NOMO-1 treated with dmso at 0.1 percent for 144 hours (cell line): ENCODE measurements around the gene NACC1.
A peak's percentile ranks its signal among the peaks of the same experiment; 100 is the strongest.

Source experiments
- DNase-seq: peaks from one replicate; lab custom pipeline; 2025; ENCODE audit not compliant: unreplicated experiment; lab: John Stamatoyannopoulos, UW

Gene NACC1

DNA sequence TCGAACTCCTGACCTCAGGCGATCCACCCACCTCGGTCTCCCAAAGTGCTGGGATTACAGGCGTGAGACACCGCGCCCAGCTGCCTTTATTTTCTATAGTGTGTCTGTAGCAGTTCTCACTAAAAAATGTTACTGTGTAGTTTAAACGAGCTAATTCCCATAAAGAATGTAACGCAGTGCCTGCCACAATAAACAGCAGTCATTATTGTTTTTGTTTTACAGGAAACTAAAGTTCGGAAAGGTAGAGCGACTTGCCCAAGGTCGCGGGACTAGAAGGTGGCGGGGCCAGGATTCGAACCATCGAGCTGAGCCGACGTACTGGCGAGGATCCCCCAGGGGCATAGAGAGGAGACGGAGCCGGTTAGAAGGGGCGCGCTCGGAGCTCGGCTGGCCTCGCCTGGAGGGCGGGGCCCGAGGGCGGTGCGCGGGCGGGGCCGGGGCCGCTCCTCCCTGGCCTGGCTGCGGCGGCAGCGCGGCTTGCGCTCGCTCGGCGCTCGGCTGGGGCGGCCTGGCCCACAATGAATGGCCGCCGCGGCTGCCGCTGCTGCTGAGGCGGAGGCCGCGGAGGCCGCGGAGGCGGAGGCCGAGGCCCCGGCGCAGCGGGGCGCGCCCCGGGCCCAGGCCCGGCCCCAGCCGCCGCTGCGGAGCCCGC is at the start of gene NACC1:
Gene NACC1 (plus strand): TSS at position 493 of the 652 bp plus-strand sequence. CDS start 16,944 bp downstream, outside the sequence.
- peak; percentile 88 for DNase-seq

DNA sequence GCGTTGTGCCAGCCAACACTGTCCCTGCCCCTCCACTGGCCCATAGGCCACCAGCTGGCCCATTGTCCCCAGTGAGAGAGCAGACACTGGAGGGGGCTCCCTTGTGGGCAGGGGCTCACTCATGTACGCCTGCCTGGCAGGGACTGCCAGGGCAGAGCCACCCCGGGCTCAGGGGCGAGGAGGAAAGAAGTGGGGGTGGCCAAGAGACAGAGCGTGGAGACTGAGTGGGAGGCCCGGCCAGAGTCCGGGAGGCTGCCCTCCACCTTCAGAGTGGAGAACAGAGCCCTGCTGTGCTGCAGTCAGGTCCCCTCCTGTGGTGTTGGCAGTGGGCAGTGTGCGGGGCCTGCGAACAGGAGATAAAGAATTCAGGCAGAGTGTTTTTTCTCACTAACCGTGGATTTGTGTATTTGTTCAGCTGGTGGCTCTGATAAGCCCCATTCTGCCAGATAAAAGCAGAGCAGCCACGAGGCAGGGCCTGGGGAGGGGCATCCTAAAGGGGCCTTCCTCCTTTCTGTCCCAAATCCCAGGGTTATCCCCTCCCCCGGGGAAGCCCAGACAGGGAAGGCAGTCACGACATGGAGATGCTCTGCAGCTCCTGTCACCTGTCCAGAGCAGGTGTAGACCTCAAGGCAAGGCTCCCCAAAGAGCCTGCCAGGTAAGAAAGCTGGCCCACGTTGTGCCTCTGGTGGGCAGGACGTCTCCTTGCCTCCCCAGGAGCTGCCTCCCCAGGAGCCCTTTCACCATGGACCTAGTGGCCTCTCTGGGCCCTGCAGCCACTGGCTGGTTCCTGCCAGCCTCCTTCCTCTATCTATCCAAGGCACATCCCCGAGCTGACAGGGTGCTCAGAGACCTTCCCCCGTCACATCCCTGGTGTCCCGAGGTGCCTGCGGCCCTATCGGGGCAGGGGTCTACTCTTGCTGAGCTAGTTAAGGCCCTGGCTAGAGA is 48.4 kb upstream of the NACC1 start:
- no peak for DNase-seq

DNA sequence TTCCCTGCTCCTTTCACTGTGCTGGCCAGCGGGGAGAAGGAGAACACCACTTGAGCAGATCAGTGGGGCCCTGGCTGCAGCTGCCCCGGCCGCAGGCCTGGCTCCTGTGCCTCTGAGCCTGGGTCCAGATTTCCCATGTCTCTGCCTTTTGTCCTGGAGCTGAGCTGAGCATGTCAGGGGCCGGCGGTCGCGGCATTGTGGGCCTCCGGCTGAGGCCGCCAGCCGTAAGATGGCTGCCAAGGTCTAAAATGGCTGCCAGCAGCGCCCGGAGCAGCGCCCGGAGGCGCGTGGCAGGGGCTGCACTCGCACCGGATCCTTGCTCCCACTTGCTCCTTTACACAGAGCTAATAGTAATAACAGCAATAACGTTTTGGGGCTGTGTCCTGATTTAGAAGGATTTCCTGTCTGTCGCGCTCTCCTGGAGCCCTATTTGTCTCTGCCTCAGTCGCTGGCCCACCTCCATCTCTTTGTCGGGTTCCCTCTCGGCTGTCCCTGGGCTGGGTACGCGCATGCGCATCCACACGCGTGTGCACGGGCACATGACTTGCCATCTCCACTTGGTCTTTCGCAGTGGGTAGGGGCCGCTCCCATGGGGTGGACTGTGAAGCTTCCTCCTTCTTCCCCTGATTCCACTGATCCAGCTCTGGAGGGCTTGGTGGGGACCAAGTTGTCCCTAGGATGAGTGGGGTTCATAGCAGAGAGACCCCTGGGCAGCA is 47.5 kb upstream of the NACC1 start:
- no peak for DNase-seq

DNA sequence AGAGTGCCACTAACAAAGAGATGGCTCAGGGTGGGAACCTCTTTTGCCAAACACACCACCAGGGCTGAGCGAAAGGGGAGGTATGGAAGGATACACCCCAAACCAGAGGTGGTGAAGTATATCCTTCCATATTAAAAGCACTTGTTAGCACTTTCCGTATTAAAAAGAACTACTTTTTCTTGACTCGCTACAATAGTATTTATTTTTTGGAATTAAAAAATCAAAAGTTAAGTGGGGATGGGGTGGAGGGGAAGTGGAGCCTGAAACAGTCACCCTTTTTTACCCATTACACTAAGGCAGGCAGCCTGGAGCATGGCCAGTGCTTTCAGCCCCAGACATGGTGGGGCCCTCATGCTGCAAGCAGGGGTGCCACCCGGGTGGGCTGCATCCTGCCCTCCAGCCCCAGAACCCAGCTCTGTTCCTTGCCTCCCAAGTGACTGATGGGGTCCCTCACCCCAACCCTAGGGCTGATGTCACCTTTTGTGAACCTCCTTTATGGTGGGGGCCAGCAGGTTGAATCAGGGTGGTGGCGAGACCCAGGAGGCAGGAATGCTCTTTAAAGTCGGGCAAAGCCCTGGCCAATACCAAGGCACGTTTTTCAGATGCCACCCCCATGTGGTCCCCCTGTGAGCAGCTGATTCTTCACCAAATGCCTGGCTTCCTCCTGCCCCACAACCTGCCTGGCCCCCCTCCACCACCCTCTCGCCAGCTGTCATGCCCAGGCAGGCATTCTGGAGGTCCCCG is 46.4 kb upstream of the NACC1 start:
- DNase-seq, result no peak

DNA sequence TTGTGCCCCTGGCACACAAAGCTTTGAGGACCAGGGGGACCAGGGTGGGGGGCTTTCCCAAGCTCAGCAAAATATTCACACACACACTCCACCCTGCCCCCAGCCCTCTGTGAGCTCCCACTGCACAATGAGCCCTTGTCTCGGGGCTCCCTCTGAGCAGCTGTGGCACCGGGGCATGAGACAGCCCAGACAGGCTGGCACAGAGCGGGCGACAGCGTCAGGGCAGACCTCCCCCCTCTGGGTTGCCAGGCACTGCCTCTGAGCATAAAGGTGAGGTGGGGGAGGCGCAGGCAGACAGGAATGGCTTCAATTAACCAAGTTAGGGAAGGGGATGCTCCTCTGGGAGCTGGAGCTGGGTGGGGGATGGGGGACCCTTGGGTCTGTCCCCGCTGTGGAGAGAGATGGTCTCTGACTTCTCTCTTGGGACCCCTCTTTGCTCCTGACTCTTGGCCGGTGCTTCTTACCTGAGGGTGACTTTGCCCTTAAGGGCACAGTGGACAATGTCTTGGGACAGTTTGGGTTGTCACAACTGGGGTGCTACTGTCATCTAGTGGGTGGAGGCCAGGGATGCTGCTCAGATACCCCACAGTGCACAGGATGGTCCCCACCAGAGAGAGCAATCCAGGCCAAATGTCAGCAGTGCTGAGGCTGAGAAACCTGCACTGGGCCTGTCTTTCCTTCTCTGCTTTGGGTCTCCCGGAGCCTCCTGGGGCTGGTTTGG is 45.7 kb upstream of the NACC1 start:
- no peak for DNase-seq

DNA sequence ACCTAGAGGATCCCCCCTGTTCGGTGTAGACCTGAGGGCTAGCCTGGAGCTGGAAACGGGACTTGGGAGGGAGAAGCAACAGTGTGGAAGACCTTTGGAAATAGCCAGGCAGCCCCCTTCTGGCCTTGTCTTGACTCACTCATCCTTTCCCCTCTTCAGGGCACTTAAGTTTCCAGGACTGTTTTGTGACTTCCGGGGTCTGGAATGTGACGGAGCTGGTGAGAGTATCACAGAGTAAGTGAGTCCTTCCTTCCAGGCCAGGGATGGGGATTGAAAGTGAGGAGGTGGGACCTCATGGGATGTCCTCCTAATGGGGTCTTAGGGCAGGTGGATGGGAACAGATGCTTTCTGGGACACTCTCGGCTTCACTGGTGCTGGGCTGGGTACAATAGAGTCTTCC is 44.8 kb upstream of the NACC1 start:
- no peak for DNase-seq

DNA sequence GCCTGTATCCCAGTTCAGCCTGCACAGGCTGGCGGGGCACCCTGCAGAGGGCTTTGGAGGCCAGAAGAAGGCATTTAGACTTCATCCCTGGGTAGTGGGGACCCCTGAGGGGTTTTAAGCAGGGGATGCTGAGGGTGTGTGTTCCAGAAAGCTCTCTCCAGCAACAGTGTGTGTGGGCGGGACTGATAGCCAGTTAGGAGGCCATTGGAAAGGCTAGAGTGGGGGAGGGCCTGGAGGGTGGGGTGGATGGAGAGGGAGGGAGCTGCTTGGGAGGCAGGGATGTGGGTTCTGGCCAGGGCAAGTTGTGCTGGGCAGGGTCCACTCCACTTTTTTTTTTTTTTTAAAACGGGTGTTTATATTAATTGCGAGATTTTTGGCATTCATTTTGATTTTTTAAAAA is 43.7 kb upstream of the NACC1 start:
- no peak for DNase-seq

DNA sequence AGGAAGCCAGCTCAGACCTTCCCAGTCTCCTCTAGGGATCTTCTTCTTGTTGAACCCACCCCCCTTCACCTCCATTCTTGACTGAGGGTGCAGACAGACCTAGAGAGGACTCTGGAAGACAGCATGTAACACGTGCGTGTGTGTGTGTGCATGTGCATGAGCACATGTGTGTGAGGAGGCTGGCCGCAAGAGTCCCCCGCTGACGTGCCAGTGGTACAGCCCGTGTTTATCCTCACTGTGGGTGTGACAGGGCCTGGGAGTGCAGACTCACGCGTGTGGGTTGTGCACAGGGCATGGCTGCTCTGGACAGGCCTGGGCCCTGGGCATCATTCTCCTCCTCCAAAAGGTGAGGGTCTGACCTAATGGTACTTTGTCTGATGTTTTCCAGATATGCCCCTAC is 41.7 kb upstream of the NACC1 start:
- no peak for DNase-seq

DNA sequence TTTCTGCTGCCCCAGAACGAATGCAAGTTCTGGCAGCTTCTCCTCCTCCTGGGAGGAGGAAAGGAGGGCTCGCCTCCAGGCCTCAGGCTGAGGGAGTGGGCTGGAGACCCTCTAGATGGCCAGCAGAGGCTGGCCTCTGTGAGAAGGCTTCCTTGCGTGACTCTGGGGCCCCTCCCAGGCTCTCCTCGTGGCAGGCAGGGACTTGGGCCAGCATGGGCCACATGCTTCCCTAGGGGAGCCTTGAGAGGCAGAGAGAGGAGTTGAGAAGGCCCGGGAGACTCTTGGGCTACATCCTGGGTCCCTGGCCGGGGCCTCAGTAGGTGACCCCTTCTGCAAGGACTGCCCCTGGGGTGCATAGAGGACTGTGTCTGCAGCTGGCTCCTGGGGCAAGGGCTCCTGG is 41.3 kb upstream of the NACC1 start:
- DNase-seq, result no peak

DNA sequence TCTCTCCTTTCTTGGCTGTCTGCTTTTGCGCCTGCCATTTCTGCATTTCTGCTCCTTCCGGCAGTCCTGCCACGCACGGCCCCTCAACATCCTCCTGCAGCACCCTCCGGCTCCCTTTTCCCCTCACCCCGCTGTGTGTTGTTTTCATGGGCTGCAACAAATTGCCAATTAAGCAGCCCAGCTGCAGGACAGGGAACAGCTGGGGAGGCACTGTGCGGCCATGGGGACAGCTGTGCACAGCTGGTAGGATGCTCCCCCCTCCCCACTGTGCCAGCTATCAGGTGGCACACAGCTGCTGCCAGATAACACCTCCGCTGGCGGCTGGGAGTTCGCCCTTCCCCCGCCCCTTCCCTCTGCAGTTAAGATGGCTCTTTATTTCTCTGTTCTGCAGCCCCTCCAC is 40.8 kb upstream of the NACC1 start:
- DNase-seq, result no peak

DNA sequence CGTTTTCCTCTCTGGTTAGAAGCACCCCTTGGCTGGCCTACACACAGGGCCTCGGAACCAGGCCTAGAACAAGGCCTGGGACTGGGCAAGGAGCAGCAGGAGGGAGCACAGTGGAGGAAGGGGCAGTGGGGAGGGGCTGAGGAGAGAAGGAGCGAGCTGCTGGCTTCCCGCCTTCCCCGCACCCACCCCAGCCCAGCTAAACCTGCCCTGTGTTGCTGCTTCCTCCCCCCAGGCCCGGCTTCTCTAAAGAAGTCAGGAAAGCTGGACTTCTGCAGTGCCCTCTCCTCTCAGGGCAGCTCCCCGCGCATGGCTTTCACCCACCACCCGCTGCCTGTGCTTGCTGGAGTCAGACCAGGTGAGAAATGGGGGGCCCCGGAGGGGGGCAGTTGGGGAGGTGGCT is 39.7 kb upstream of the NACC1 start:
- DNase-seq, result no peak

DNA sequence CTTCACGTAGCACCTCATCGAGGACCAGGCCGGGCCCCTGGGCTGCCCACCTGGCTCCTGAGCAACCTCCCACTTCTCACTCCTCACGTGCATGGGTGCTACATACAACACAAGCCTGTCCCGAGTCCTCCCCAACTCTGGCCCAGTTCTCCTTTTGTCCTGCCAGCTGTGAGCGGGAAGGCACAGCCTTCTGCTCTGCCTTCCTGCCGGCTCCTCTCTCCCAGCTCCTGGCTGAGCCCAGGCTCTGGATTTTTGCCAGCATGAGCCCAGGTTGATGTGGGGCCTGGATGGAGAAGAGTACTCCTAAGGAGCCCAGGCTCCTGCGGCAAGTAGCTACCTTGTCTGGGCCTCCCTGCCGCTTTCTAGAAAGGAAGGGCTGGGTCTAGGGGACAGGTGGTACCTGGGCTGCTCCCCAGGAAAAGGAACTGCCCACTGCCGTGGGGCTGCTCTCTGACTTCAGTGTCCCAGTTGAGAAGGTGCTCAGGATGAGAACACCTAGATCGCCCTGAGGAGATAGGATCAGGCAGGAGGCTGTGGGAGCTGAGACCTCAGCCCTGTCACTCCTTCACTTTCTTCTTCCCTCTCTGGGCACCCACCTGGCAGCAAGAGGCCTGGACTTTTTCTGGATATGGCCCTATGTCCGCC is 39.0 kb upstream of the NACC1 start:
- no peak for DNase-seq

DNA sequence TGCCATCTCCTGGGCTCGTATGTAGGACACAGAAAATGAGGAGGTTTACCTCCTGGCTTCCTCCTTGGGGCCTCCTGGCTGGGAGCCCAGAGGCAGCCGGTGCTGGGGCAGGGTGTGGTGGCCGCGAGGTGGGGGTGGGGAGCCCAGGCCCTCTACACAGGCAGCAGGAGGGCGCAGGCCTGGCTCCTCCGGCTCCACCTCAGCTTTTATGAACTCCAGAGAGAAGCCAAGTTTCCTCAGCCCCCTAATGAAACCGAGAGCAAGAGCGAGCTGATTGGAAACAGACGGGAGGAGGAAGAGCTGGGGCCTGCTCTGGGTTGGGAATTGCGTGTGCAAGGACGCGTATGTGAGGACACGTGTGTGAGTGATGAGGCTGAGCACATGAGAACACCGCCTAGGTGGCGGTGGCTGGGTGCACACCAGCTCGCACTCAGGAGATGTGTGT is 38.5 kb upstream of the NACC1 start:
- DNase-seq, result no peak

DNA sequence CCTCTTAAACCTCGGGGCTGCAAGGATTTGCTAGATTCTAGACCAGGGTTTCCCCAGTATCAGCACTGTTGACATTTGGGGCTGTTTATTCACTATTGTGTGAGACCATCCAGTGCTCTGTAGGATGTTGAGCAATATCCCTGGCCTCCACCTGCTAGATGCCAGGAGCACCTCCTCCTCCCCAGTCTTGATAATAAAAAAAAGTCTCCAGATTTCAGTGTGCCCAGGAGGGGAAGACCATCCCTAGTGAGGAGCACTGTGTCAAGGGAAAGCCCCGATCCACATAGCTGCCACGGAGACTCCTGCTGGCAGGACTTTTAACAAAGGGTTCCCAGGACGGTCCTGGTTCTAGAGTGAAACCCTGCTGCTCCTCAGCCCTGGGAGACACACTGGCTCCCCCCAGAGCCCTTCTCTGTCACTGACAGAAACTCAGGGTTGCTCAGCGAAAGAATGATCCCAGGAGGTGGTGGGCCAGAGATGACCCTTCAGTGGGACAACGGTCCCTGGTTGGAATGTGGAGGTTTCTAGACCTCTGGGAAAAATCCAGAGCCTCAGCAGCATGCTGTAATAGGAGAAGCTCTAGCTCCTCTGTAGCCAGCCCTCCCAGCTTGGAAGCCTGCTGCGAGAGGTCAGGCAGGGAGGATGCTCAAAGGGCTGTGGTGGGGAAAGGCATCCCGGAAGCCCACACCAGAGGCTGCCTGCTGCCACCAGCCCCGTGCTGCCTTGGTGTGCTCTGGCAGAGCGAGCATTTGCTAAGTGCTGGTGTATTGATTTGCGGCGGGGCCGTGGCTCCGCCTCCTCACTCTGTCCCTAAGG is 35.7 kb upstream of the NACC1 start:
- DNase-seq, result no peak

DNA sequence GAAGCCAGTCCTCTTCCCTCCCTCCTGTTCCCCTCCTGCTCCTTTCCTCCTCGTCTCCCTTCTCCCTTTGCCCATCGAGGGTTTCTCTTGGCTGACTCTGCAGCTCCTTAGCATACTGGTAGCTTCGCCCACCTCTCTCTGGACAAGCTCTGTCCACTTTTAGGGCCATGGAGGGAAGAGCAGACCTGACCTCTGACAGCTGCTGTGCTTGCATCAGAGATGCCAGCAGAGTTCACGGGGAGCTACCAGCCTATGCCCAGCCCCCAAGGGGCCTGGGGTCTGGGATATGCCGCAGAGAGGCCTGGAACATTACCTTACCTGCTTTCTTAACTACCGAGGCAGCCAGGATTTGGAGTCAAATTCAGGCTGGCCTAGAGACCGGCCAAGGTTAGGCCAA is 35.1 kb upstream of the NACC1 start:
- no peak for DNase-seq

DNA sequence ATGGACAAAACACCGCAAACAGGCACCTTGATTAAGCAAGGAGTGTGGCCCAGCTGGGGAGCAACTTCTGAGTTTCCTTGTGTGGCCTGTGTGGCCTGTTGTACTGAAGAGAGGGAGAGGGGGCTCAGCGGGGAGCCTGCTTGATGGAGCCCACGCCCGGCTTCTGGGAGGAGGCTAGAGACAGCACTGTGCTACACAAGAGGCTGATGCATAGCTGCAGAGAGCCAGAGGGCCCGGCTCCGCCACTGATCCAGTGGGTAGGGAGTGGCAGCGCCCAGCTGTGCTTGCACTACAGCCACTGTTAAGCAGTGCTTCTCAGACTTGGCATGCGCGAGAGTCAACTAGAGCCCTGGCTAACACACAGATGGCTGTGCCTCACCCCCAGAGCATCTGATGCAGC is 34.4 kb upstream of the NACC1 start:
- no peak for DNase-seq

DNA sequence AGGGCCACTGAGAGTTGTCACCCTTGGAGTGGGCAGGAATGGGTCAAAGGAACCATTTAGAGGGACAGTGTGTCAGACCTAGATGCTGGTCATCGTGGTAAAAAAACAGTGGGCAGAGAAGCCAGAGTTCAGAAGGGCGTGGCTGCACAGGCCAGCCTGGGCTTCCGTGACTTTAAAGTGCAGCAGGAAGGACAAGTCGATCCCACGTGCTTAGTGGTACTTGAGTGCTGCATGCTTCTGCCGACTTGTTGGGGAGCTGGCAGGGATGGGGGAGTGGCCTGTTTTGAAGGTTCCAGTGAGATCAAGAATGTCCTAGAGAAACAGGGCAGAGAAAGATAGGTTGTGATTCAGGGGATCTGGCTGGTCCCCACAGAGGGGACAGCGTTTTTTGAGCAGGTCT is 32.4 kb upstream of the NACC1 start:
- DNase-seq, result no peak

DNA sequence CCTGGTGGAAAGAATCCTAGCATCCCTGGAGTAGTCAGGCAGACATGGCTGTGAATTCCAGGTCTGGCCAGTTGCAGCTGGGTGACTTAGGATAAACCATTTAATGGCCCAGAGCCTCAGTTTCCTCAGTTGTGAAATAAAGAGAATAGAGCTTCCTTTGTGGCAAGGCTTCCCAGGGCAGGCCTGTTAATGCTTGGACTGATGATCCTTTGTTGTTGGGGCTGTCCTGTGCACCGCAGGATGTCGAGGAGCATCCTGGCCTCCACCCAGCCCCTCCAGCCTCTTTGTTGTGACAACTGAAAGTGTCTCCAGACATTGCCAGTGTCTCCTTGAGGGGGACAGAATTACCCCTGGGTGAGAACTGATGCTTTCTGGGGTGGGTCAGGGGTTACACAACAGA is 31.7 kb upstream of the NACC1 start:
- no peak for DNase-seq

DNA sequence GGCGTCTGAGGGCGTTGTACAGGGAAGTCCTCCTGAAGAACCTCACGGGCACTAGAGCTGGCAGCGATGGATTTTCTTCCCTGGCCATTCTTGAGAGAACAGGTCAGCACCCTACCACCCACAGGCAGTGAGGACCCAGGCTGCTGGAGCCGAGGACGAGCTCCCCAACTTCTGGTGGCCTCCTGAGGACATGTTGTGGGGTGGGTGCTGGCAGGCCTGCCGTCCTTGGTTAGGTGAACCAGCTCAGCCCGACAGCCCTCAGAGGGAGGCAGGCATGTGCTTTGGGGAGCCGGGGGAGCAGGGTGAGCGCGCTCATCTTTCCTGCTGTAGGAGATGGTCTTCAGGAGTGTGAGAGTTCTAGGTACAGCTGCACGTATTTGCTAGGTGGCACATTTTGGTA is 30.8 kb upstream of the NACC1 start:
- no peak for DNase-seq
